BE2C (cell line): ENCODE data around the gene PEPD.

Source experiments
- DNase-seq: peaks from one replicate; pipeline ENCODE4 v3.0.0-alpha.2; 2020
- H3K27me3 ChIP-seq: fragments of 250-450 bp; sonication (Bioruptor Pico); 2 replicates; pipeline ENCODE4 v1.5.1; 2020; ENCODE audit warnings: mild to moderate bottlenecking
- H3K36me3 ChIP-seq: fragments of 250-450 bp; sonication (Bioruptor Pico); 2 replicates; pipeline ENCODE4 v1.5.1; 2020; ENCODE audit warnings: mild to moderate bottlenecking
- H3K4me1 ChIP-seq: fragments of 250-450 bp; sonication (Bioruptor Pico); 2 replicates; pipeline ENCODE4 v1.5.1; 2020
- H3K4me3 ChIP-seq: 2 replicates; pipeline ENCODE4 v1.5.1; 2011; ENCODE audit warnings: low read depth, low read length
- H3K9me3 ChIP-seq: fragments of 250-450 bp; sonication (Bioruptor Pico); 2 replicates; pipeline ENCODE4 v1.5.1; 2020
- CTCF ChIP-seq: IDR thresholded peaks from 2 replicates; pipeline ENCODE4 v1.5.1; 2012; ENCODE audit warnings: mild to moderate bottlenecking, low read depth, low read length

The PEPD gene

GRCh38 chr19:33513424-33513823 lies 8.2 kb downstream of the PEPD start:
- Histone ChIP-seq H3K36me3 (peaks cover 4% of the 10 kb centered on the region; the same call in 1 of the 2 replicates), H3K4me3 (no peak overlapping the region), H3K9me3 (no peaks in the 10 kb centered on the region), H3K4me1 (peaks cover 10% of the 10 kb centered on the region), H3K27me3 (no peaks in the 10 kb centered on the region)
- no peak for TF ChIP-seq CTCF
- DNase-seq, result no peak

GRCh38 chr19:33512580-33513137 lies 8.9 kb downstream of the PEPD start:
- no peak overlapping the region for H3K4me3 ChIP-seq
- H3K36me3 ChIP-seq, result peaks cover 4% of the 10 kb centered on the region; the same call in 1 of the 2 replicates
- no peaks in the 10 kb centered on the region for H3K9me3 ChIP-seq
- TF ChIP-seq CTCF, result no peak
- H3K4me1 ChIP-seq, result peaks cover 17% of the 10 kb centered on the region
- no peak for DNase-seq
- no peaks in the 10 kb centered on the region for H3K27me3 ChIP-seq

- Histone ChIP-seq H3K9me3 (no peaks in the 10 kb centered on the region), H3K4me3 (no peak overlapping the region), H3K36me3 (peaks cover 4% of the 10 kb centered on the region; the same call in 1 of the 2 replicates), H3K4me1 (peaks cover 20% of the 10 kb centered on the region), H3K27me3 (no peaks in the 10 kb centered on the region)
- TF ChIP-seq CTCF, result no peak
- DNase-seq, result no peak
These were observed 9.6 kb downstream of the PEPD start for GRCh38 chr19:33512021-33512420.

- H3K4me3 ChIP-seq, result no peak overlapping the region
- peaks cover 4% of the 10 kb centered on the region; the same call in 1 of the 2 replicates for H3K36me3 ChIP-seq
- no peaks in the 10 kb centered on the region for H3K9me3 ChIP-seq
- no peak for TF ChIP-seq CTCF
- no peaks in the 10 kb centered on the region for H3K27me3 ChIP-seq
- peaks cover 27% of the 10 kb centered on the region for H3K4me1 ChIP-seq
- no peak for DNase-seq
These were observed 10.2 kb downstream of the PEPD start for GRCh38 chr19:33511346-33511745.

GRCh38 chr19:33510462-33511194 lies 11.0 kb downstream of the PEPD start:
- DNase-seq, result no peak
- Histone ChIP-seq H3K36me3 (peaks cover 4% of the 10 kb centered on the region; the same call in 1 of the 2 replicates), H3K4me1 (peaks cover 28% of the 10 kb centered on the region), H3K9me3 (no peaks in the 10 kb centered on the region), H3K27me3 (no peaks in the 10 kb centered on the region), H3K4me3 (no peak overlapping the region)
- no peak for TF ChIP-seq CTCF

GRCh38 chr19:33509774-33510173 lies 11.8 kb downstream of the PEPD start:
- no peak overlapping the region for H3K4me3 ChIP-seq
- peaks cover 35% of the 10 kb centered on the region for H3K4me1 ChIP-seq
- peaks cover 4% of the 10 kb centered on the region; the same call in 1 of the 2 replicates for H3K36me3 ChIP-seq
- no peaks in the 10 kb centered on the region for H3K9me3 ChIP-seq
- H3K27me3 ChIP-seq, result no peaks in the 10 kb centered on the region
- DNase-seq, result no peak
- TF ChIP-seq CTCF, result no peak
